PC-3 (cell line): ENCODE results near the gene CPE.

ENCODE experiments used
- EZH2 ChIP-seq: fragments of 300-600 bp; sonication (generic); IDR thresholded peaks from one replicate; pipeline ENCODE4 v1.6.1; 2017; ENCODE audit warnings: antibody characterized with exemption, mild to moderate bottlenecking, low read length; ENCODE audit not compliant: unreplicated experiment
- EZH2phosphoT487 ChIP-seq: fragments of 300-600 bp; sonication (generic); IDR thresholded peaks from 2 replicates; pipeline ENCODE4 v1.6.1; 2018; ENCODE audit warnings: mild to moderate bottlenecking, antibody characterized with exemption, low read length, borderline replicate concordance
- TF ChIP-seq, protein P1 (sequence below): fragments of 300-600 bp; sonication (generic); conservative IDR thresholded peaks from 2 replicates; pipeline ENCODE4 v1.5.1; 2017; ENCODE audit warnings: antibody characterized with exemption, low read depth, mild to moderate bottlenecking, low read length

DNA sequence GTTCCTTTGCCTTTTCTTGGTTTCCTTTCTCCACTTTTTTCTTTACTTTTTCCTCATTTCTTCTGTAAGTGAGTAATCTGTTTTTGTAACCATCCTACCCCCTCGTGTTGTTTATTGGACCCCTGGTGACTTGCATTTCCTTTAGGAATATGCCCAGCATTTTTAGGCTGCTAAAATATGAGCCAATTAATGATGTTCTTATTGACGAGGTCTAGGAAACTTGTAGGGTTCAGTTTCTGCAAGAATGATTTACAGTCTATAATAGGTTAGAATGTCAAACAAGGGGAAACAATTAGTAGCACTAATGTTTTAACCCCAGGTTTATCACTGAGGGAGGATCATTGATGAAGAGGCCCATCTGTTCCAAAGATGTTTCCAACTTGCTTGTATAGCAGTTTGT, 79.0 kb downstream of the CPE start:
- TF ChIP-seq EZH2 (no peak), EZH2phosphoT487 (no peak)
- TF ChIP-seq, protein P1, sequence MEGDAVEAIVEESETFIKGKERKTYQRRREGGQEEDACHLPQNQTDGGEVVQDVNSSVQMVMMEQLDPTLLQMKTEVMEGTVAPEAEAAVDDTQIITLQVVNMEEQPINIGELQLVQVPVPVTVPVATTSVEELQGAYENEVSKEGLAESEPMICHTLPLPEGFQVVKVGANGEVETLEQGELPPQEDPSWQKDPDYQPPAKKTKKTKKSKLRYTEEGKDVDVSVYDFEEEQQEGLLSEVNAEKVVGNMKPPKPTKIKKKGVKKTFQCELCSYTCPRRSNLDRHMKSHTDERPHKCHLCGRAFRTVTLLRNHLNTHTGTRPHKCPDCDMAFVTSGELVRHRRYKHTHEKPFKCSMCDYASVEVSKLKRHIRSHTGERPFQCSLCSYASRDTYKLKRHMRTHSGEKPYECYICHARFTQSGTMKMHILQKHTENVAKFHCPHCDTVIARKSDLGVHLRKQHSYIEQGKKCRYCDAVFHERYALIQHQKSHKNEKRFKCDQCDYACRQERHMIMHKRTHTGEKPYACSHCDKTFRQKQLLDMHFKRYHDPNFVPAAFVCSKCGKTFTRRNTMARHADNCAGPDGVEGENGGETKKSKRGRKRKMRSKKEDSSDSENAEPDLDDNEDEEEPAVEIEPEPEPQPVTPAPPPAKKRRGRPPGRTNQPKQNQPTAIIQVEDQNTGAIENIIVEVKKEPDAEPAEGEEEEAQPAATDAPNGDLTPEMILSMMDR = no peak
